ENCODE results near the gene SMIM27.

The SMIM27 gene

GRCh38 chr9:32558408-32558934, 6.3 kb downstream of the SMIM27 start:
- peak; percentile 19 to 29 for DNase-seq

- no peak for DNase-seq
Observed at GRCh38 chr9:32565967-32566366, 13.8 kb downstream of the SMIM27 start.

- no peak for DNase-seq
Observed at GRCh38 chr9:32566770-32567169, 14.6 kb downstream of the SMIM27 start.

- DNase-seq, result no peak
Observed at GRCh38 chr9:32570262-32570661, 18.1 kb downstream of the SMIM27 start.

GRCh38 chr9:32571969-32572899, 20.1 kb downstream of the SMIM27 start:
- peak; percentile 71 to 81 for DNase-seq

GRCh38 chr9:32572900-32573523, 20.9 kb downstream of the SMIM27 start, which contains the start of gene NDUFB6:
Gene NDUFB6, minus strand, starts transcription at chr9:32573159. Its CDS starts 99 bp downstream, at chr9:32573060.
- peak; percentile 90 to 97 for DNase-seq

GRCh38 chr9:32573821-32574220, 21.7 kb downstream of the SMIM27 start:
- DNase-seq, result peak; percentile 76 to 84

GRCh38 chr9:32574858-32575257, 22.7 kb downstream of the SMIM27 start:
- no peak for DNase-seq

GRCh38 chr9:32577316-32577715, 25.2 kb downstream of the SMIM27 start:
- DNase-seq, result no peak

GRCh38 chr9:32578976-32579375, 26.8 kb downstream of the SMIM27 start:
- DNase-seq, result no peak

- DNase-seq, result peak; percentile 25 to 93
Observed at GRCh38 chr9:32579706-32580331, 27.7 kb downstream of the SMIM27 start.

GRCh38 chr9:32580631-32581300, 28.6 kb downstream of the SMIM27 start:
- no peak for DNase-seq

- peak; percentile 31 to 62 for DNase-seq
Observed at GRCh38 chr9:32581512-32582143, 29.5 kb downstream of the SMIM27 start.

GRCh38 chr9:32584784-32585183, 32.7 kb downstream of the SMIM27 start:
- DNase-seq, result no peak

GRCh38 chr9:32587901-32588300, 35.8 kb downstream of the SMIM27 start:
- DNase-seq, result no peak

GRCh38 chr9:32589083-32589723, 37.1 kb downstream of the SMIM27 start:
- peak; percentile 44 to 69 for DNase-seq

GRCh38 chr9:32590476-32590875, 38.3 kb downstream of the SMIM27 start:
- no peak for DNase-seq

- DNase-seq, result no peak
Observed at GRCh38 chr9:32590898-32591297, 38.8 kb downstream of the SMIM27 start.

- peak; percentile 51 to 75 for DNase-seq
Observed at GRCh38 chr9:32596096-32596865, 44.2 kb downstream of the SMIM27 start.

GRCh38 chr9:32596936-32597335, 44.8 kb downstream of the SMIM27 start:
- DNase-seq, result no peak

GRCh38 chr9:32599021-32599420, 46.9 kb downstream of the SMIM27 start:
- DNase-seq, result peak; percentile 18 to 45

Data from inflammatory macrophage treated with lipopolysaccharide for 1 hour (primary cell).